WTC11 (cell line): ENCODE results near the gene PODN. TPM values are rescaled to one million over a fixed set of nuclear protein-coding genes. Genes with fewer than 3 reads are reported as not detected.
A peak's percentile ranks its signal among the peaks of the same experiment; 100 is the strongest.

ENCODE experiments used
- ATAC-seq: fragments of 200-7000 bp; cut with Tn5 transposase; 2 replicates; pipeline ENCODE4 v1.10.0; 2021; ENCODE audit warnings: mild to moderate bottlenecking, moderate library complexity
- CTCF ChIA-PET: fragments of 300-600 bp; sonication (Branson Sonifier 250); formaldehyde crosslinking; loops from one replicate; lab custom pipeline; 2021; ENCODE audit warnings: antibody characterized with exemption; lab: Charles Lee
- POLR2A ChIA-PET: fragments of 350-600 bp; sonication (Branson Sonifier 250); formaldehyde crosslinking; loops from one replicate; lab custom pipeline; 2021; ENCODE audit warnings: antibody characterized with exemption; lab: Charles Lee
- DNase-seq: peaks from one replicate; pipeline ENCODE4 v3.0.0; 2021; ENCODE audit warnings: low spot score
- H3K27ac Mint-ChIP-seq: 2 replicates; pipeline ENCODE4 v1.8.0; 2021; ENCODE audit warnings: mixed read lengths
- H3K27me3 Mint-ChIP-seq: 2 replicates; pipeline ENCODE4 v1.8.0; 2021; ENCODE audit warnings: low read depth, mild to moderate bottlenecking, moderate library complexity, mixed read lengths
- H3K36me3 Mint-ChIP-seq: 2 replicates; pipeline ENCODE4 v1.8.0; 2021; ENCODE audit warnings: mixed read lengths
- H3K4me1 Mint-ChIP-seq: 2 replicates; pipeline ENCODE4 v1.8.0; 2022; ENCODE audit warnings: mixed read lengths
- H3K4me3 Mint-ChIP-seq: 2 replicates; pipeline ENCODE4 v1.8.0; 2021; ENCODE audit warnings: mild to moderate bottlenecking, moderate library complexity, mixed read lengths
- H3K9me3 Mint-ChIP-seq: 2 replicates; pipeline ENCODE4 v1.8.0; 2021; ENCODE audit warnings: mixed read lengths
- ATF1 ChIP-seq: sonication (generic); formaldehyde crosslinking; IDR thresholded peaks from 2 replicates; pipeline ENCODE4 v1.8.1; 2023; ENCODE audit warnings: mild to moderate bottlenecking, moderate library complexity, missing genetic modification reagents
- EMX1 ChIP-seq: fragments of 250-450 bp; sonication (Bioruptor Pico); IDR thresholded peaks from 2 replicates; pipeline ENCODE4 v1.8.0; 2021; ENCODE audit warnings: mild to moderate bottlenecking
- FOXP1 ChIP-seq: sonication (generic); formaldehyde crosslinking; IDR thresholded peaks from 2 replicates; pipeline ENCODE4 v1.8.0; 2022; ENCODE audit warnings: missing genetic modification reagents, mild to moderate bottlenecking, moderate library complexity, borderline replicate concordance
- HMGA2 ChIP-seq: fragments of 250-450 bp; sonication (Bioruptor Pico); IDR thresholded peaks from 2 replicates; pipeline ENCODE4 v1.4.0; 2021; ENCODE audit warnings: mild to moderate bottlenecking, moderate library complexity
- MYBL2 ChIP-seq: sonication (generic); formaldehyde crosslinking; IDR thresholded peaks from 2 replicates; pipeline ENCODE4 v1.8.1; 2023; ENCODE audit warnings: mild to moderate bottlenecking, moderate library complexity, missing genetic modification reagents
- NR3C1 ChIP-seq: sonication (generic); formaldehyde crosslinking; conservative IDR thresholded peaks from 2 replicates; pipeline ENCODE4 v1.8.1; 2023; ENCODE audit warnings: low read depth, mild to moderate bottlenecking, missing genetic modification reagents
- SP1 ChIP-seq: sonication (generic); formaldehyde crosslinking; conservative IDR thresholded peaks from 2 replicates; pipeline ENCODE4 v1.8.1; 2022; ENCODE audit warnings: missing genetic modification reagents
- TEAD1 ChIP-seq: sonication (generic); formaldehyde crosslinking; IDR thresholded peaks from 2 replicates; pipeline ENCODE4 v1.8.0; 2022; ENCODE audit warnings: mild to moderate bottlenecking, missing genetic modification reagents
- ZNF138 ChIP-seq: sonication (generic); formaldehyde crosslinking; conservative IDR thresholded peaks from 2 replicates; pipeline ENCODE4 v1.8.1; 2022; ENCODE audit warnings: mild to moderate bottlenecking, moderate library complexity, missing genetic modification reagents
- ZNF532 ChIP-seq: fragments of 250-450 bp; sonication (Bioruptor Pico); IDR thresholded peaks from 2 replicates; pipeline ENCODE4 v1.9.0; 2021; ENCODE audit warnings: mild to moderate bottlenecking, borderline replicate concordance
- total RNA-seq: library from RNA; stranded (reverse); gene quantifications from 3 replicates; pipeline ENCODE4 v1.2.3, GENCODE V29; 2021
- TF ChIP-seq, protein P1 (sequence below): sonication (generic); formaldehyde crosslinking; IDR thresholded peaks from 2 replicates; pipeline ENCODE4 v1.8.0; 2023; ENCODE audit warnings: missing genetic modification reagents
- TF ChIP-seq, protein P2 (sequence below): sonication (generic); formaldehyde crosslinking; IDR thresholded peaks from 2 replicates; pipeline ENCODE4 v1.8.0; 2022; ENCODE audit warnings: mild to moderate bottlenecking, missing genetic modification reagents
- TF ChIP-seq, protein P3 (sequence below): sonication (generic); formaldehyde crosslinking; IDR thresholded peaks from 2 replicates; pipeline ENCODE4 v1.8.1; 2023; ENCODE audit warnings: mild to moderate bottlenecking, moderate library complexity, missing genetic modification reagents

The PODN gene
- total RNA-seq, 1 experiment from 2014 or later: 0.48 TPM

DNA sequence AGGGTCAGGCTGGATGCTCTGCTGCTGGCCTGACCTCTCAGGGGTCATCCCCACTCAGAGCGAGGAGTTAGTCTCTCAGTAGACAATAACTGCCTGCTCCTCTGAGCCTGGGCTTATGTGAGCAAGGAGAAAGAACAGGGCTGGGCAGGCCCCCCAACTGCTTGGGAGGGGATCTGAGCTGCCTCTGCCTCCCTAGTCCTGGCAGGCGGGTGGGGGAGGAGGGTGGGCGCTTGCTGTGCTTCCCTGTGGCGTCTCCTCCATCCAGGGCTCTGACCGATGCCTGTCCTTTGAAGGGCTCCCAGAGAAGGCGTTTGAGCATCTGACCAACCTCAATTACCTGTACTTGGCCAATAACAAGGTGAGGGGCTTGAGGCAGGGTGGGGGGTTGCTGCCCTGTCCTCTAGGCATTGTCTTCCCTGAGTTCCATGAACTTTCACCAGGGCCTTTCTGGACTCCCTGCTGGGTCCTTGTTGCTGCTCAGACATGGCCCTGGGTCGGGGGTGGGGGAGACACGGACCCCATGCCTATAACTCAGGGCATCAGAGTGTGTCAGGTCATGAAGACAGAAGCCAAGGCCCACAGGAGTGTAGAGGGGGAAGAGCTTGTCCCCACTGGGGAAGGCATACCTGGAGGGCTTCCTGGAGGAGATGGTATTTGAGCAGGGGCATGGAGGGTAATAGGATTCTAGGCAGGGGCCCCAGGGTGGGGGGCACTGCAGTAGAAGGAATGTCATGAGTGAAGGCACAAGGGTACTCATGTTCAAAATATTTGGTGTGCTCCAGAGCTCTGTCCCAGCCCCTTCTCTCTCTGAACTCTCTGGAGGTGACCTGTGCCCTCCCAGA is 12.5 kb downstream of the PODN start:
- no peaks in the 10 kb centered on the region for H3K36me3 Mint-ChIP-seq
- ChIA-PET CTCF (no interaction called here), POLR2A (no interaction called here)
- H3K27me3 Mint-ChIP-seq: no peaks in the 10 kb centered on the region
- H3K9me3 Mint-ChIP-seq: no peaks in the 10 kb centered on the region
- H3K4me3 Mint-ChIP-seq: no peak overlapping the region
- no peaks in the 10 kb centered on the region for H3K4me1 Mint-ChIP-seq
- no peak overlapping the region for H3K27ac Mint-ChIP-seq
- DNase-seq (peak; percentile 7), ATAC-seq (no peak)
- TF ChIP-seq ZNF138 (CRISPR knock-in tag) (no peak), EMX1 (no peak), FOXP1 (CRISPR knock-in tag) (no peak), SP1 (no peak), TEAD1 (CRISPR knock-in tag) (no peak)
- TF ChIP-seq, protein P1, sequence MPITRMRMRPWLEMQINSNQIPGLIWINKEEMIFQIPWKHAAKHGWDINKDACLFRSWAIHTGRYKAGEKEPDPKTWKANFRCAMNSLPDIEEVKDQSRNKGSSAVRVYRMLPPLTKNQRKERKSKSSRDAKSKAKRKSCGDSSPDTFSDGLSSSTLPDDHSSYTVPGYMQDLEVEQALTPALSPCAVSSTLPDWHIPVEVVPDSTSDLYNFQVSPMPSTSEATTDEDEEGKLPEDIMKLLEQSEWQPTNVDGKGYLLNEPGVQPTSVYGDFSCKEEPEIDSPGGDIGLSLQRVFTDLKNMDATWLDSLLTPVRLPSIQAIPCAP (CRISPR knock-in tag): no peak
- TF ChIP-seq, protein P2, sequence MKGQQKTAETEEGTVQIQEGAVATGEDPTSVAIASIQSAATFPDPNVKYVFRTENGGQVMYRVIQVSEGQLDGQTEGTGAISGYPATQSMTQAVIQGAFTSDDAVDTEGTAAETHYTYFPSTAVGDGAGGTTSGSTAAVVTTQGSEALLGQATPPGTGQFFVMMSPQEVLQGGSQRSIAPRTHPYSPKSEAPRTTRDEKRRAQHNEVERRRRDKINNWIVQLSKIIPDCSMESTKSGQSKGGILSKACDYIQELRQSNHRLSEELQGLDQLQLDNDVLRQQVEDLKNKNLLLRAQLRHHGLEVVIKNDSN (CRISPR knock-in tag): no peak

- TF ChIP-seq ATF1: no peak
- H3K9me3 Mint-ChIP-seq: no peaks in the 10 kb centered on the region
- DNase-seq (peak; percentile 5), ATAC-seq (no peak)
- CTCF ChIA-PET: no interaction called here
- H3K4me3 Mint-ChIP-seq: no peak overlapping the region
- H3K27me3 Mint-ChIP-seq: no peaks in the 10 kb centered on the region
- POLR2A ChIA-PET: no interaction called here
- H3K27ac Mint-ChIP-seq: no peak overlapping the region
- no peaks in the 10 kb centered on the region for H3K36me3 Mint-ChIP-seq
- H3K4me1 Mint-ChIP-seq: no peaks in the 10 kb centered on the region
Observed at GRCh38 chr1:53075206-53075605, 13.2 kb downstream of the PODN start.

DNA sequence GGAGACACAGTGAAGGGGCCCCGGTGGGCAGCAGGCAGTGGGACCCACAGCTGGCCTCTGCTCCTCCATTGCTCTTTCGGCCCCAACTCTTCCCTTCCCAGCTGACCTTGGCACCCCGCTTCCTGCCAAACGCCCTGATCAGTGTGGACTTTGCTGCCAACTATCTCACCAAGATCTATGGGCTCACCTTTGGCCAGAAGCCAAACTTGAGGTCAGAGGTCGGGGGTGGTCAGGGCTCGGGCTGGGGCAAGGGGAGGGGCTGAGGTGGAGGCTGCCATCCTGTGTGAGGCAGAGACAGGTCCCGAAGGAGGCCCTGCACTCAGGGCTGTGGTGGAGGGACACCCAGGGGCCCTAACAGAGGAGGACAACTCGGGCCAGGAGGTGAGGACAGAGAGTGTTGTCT is 13.7 kb downstream of the PODN start:
- H3K4me3 Mint-ChIP-seq: no peak overlapping the region
- H3K4me1 Mint-ChIP-seq: no peaks in the 10 kb centered on the region
- DNase-seq: peak; percentile 5
- H3K27ac Mint-ChIP-seq: no peak overlapping the region
- POLR2A ChIA-PET: no interaction called here
- no peaks in the 10 kb centered on the region for H3K36me3 Mint-ChIP-seq
- no peak for ATAC-seq
- H3K27me3 Mint-ChIP-seq: no peaks in the 10 kb centered on the region
- no peak for TF ChIP-seq MYBL2 (CRISPR knock-in tag)
- TF ChIP-seq HMGA2 (CRISPR knock-in tag): no peak
- TF ChIP-seq ZNF532 (CRISPR knock-in tag): no peak
- TF ChIP-seq, protein P3, sequence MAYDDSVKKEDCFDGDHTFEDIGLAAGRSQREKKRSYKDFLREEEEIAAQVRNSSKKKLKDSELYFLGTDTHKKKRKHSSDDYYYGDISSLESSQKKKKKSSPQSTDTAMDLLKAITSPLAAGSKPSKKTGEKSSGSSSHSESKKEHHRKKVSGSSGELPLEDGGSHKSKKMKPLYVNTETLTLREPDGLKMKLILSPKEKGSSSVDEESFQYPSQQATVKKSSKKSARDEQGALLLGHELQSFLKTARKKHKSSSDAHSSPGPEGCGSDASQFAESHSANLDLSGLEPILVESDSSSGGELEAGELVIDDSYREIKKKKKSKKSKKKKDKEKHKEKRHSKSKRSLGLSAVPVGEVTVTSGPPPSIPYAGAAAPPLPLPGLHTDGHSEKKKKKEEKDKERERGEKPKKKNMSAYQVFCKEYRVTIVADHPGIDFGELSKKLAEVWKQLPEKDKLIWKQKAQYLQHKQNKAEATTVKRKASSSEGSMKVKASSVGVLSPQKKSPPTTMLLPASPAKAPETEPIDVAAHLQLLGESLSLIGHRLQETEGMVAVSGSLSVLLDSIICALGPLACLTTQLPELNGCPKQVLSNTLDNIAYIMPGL (CRISPR knock-in tag): no peak
- no peak for TF ChIP-seq NR3C1 (CRISPR knock-in tag)
- TF ChIP-seq, all 79 proteins: peak for 0
- H3K9me3 Mint-ChIP-seq: no peaks in the 10 kb centered on the region
- CTCF ChIA-PET: no interaction called here
